Activated naive CD8-positive, alpha-beta T cell treated with anti-CD3 and anti-CD28 coated beads for 36 hours (primary cell): ENCODE measurements around the gene GSDME. TPM values are rescaled to one million over a fixed set of nuclear protein-coding genes. Genes with fewer than 3 reads are reported as not detected.
"Not testable (repeated sequence)": the region's sequence is repeated elsewhere in the genome, so short reads cannot be mapped to it uniquely, and the experiment has no call there.

Experiments
- DNase-seq: peaks from one replicate; pipeline ENCODE4 v3.0.0; 2021
- H3K27ac Mint-ChIP-seq: one replicate; pipeline ENCODE4 v1.8.0; 2022; ENCODE audit warnings: mild to moderate bottlenecking, moderate library complexity, mixed read lengths
- H3K27me3 Mint-ChIP-seq: one replicate; pipeline ENCODE4 v1.8.0; 2022; ENCODE audit warnings: mild to moderate bottlenecking, mixed read lengths
- H3K36me3 Mint-ChIP-seq: one replicate; pipeline ENCODE4 v1.8.0; 2021; ENCODE audit warnings: mild to moderate bottlenecking, mixed read lengths
- H3K4me1 Mint-ChIP-seq: one replicate; pipeline ENCODE4 v1.8.0; 2021; ENCODE audit warnings: mixed read lengths
- H3K4me3 Mint-ChIP-seq: one replicate; pipeline ENCODE4 v1.8.0; 2022; ENCODE audit warnings: mild to moderate bottlenecking, moderate library complexity, mixed read lengths
- H3K9me3 Mint-ChIP-seq: one replicate; pipeline ENCODE4 v1.8.0; 2022; ENCODE audit warnings: mixed read lengths
- total RNA-seq, 2 experiments: library from RNA; stranded (reverse); gene quantifications; one replicate each; pipeline ENCODE4 v1.2.3, GENCODE V29; 2021

The GSDME gene
- total RNA-seq, 2 experiments from 2014 or later: 6.4 to 7.5 TPM

DNA sequence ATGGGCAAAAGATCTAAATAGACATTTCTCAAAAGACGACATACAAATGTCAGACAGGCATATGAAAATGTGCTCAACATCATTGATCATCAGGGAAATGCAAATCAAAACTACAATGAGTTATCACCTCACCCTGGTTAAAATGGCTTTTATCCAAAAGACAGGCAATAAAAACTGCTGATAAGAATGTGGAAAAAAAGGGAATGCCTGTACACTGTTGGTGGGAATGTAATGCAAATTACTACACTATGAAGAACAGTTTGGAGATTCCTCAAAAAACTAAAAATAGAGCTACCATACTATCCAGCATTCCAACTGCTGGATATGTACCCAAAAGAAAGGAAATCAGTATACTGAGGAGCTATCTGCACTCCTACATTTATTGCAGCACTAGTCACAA lies 18.0 kb downstream of the GSDME start:
- H3K27me3 Mint-ChIP-seq: peaks cover 48% of the 10 kb centered on the region
- H3K4me1 Mint-ChIP-seq: no peaks in the 10 kb centered on the region
- H3K4me3 Mint-ChIP-seq: no peak overlapping the region
- DNase-seq: no peak
- peaks cover 32% of the 10 kb centered on the region for H3K9me3 Mint-ChIP-seq
- no peak overlapping the region for H3K27ac Mint-ChIP-seq
- no peaks in the 10 kb centered on the region for H3K36me3 Mint-ChIP-seq

DNA sequence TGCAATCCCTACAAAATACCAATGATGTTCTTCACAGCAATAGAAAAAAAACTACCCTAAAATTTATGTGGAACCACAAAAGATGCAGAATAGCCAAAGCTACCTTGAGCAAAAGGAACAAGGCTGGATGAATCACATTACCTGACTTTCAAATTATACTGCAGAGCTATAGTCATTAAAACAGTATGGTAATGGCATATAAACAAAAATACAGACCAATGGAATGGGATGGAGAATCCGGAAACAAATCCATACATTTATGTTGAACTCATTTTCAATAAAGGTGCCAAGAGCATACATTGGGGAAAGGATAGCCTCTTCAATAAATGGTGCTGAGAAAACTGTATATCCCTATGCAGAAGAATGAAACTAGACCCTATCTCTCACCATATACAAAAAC lies 18.7 kb downstream of the GSDME start:
- Mint-ChIP-seq H3K36me3 (no peaks in the 10 kb centered on the region), H3K27me3 (peaks cover 48% of the 10 kb centered on the region), H3K4me1 (no peaks in the 10 kb centered on the region)

DNA sequence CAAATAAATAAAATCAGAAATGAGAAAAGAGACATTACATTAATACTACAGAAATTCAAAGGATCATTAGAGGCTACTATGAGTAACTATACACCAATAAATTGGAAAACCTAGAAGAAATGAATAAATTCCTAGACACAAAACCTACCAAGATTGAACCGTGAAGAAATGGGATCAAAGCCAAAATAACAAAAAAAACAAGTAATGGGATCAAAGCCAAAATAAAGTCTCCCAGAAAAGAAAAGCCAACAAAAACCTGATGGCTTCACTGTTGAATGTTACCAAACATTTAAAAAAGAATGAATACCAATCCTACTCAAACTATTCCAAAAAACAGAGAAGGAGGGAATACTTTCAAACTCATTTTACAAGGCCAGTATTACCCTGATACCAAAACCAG lies 20.0 kb downstream of the GSDME start:
- Mint-ChIP-seq H3K27me3 (peaks cover 53% of the 10 kb centered on the region), H3K9me3 (peaks cover 32% of the 10 kb centered on the region), H3K4me1 (no peaks in the 10 kb centered on the region), H3K27ac (no peak overlapping the region), H3K4me3 (no peak overlapping the region), H3K36me3 (no peaks in the 10 kb centered on the region)
- no peak for DNase-seq

More for the DNA sequence above, 18.7 kb downstream of the GSDME start:
- Mint-ChIP-seq H3K27ac (no peak overlapping the region), H3K4me3 (no peak overlapping the region), H3K9me3 (peaks cover 32% of the 10 kb centered on the region)
- no peak for DNase-seq

DNA sequence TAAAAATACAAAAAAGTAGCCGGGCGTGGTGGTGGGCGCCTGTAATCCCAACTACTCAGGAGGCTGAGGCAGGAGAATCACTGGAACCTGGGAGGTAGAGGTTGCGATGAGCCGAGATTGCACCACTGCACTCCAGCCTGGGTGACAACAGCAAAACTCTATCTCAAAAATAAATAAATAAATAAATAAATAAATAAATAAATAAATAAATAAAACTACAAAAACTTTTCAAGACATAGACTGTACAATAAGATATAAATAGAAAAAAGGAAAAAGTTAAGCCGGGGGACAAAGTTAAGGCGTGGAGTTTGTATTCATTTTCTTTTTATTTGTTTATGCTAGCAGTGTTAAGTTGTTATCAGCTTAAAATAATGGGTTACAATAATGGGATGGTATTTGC lies 21.7 kb downstream of the GSDME start:
- Mint-ChIP-seq H3K9me3 (peaks cover 32% of the 10 kb centered on the region), H3K27me3 (peaks cover 54% of the 10 kb centered on the region)
- not testable (repeated sequence) for DNase-seq, H3K4me3 Mint-ChIP-seq, H3K27ac Mint-ChIP-seq, H3K36me3 Mint-ChIP-seq, H3K4me1 Mint-ChIP-seq

DNA sequence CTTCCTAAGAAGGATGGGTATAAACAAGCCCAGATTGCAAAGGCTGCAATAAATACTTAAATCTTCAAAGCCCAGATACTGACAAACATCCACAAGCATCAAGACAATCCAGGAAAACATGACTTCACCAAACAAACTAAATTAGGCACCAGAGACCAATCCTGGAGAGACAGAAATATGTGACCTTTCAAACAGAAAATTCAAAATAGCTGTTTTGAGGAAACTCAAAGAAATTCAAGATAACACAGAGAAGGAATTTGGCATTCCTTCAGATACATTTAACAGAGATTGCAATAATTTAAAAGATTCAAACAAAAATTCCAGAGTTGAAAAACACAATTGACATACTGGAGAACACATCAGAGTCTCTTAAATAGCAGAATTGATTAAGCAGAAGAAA lies 23.0 kb downstream of the GSDME start:
- Mint-ChIP-seq H3K9me3 (peaks cover 32% of the 10 kb centered on the region), H3K27ac (no peak overlapping the region), H3K4me1 (peaks cover 7% of the 10 kb centered on the region), H3K4me3 (no peak overlapping the region), H3K27me3 (peaks cover 56% of the 10 kb centered on the region), H3K36me3 (peaks cover 4% of the 10 kb centered on the region)
- DNase-seq: no peak

DNA sequence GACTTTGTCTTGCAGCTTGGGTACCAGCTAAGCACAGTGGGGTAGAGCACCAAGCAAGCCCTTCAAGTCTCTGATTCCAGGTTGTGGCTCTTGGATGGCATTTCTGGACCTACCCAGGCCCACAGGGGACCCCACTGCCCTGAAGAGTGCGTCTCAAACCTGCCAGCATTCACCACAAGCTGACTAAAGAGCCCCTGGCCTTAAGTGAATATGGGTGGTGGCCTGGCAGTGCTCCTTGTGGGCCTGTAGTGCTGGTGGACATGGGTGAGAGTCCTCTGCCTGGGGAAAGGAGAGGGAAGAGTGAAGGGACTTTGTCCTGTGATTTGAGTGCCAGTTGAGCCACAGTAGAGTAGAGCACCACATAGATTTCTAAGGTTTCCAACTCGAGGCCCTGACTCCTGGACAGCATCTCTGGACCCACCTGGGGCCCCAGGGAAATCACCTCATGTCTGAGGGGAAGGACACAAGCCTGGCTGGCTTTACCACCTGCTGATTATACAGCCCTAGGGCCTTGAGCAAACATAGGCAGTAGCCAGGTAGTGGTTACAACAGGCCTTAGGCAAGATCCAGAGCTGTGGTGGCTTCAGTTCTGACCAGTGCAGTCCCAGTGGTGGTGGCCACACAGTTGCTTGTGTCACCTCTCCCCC lies 23.7 kb downstream of the GSDME start:
- H3K9me3 Mint-ChIP-seq: peaks cover 25% of the 10 kb centered on the region
- DNase-seq: no peak
- H3K4me1 Mint-ChIP-seq: peaks cover 14% of the 10 kb centered on the region
- H3K27ac Mint-ChIP-seq: no peak overlapping the region
- H3K4me3 Mint-ChIP-seq: no peak overlapping the region
- H3K27me3 Mint-ChIP-seq: peaks cover 54% of the 10 kb centered on the region
- H3K36me3 Mint-ChIP-seq: peaks cover 4% of the 10 kb centered on the region

DNA sequence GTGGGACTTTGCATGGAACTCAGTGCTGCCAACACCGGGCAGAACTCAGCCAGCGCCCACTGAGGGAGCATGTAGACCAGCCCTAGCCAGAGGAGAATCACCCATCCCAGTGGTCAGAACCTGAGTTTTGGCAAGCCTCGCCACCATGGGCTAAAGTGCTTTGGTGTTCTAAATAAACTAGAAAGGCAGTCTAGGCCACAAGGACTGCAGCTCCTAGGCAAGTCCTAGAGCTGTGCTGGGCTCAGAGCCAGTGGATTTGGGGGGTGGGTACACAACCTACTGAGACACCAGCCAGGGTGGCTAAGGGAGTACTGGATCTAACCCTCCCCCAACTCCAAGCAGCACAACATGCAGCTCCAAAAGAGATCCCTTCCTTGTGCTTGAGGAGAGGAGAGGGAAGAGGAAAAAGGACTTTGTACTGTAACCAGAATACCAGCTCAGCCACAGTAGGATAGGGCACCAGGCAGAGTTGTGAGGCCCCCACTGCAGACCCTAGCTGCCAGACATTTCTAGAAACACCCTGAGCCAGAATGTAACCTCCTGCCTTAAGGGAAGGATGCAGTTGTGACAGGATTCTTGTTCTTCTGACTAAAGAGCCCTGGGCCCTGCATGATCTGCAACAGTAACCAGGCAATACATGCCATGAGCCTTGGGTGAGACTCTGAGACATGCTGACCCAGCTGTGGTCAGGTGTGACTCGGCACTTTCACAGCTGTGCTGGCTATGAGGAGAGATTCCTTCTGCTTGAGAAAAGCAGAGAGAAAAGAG lies 24.4 kb downstream of the GSDME start:
- Mint-ChIP-seq H3K9me3 (peaks cover 19% of the 10 kb centered on the region), H3K27ac (no peak overlapping the region)
- no peak for DNase-seq

DNA sequence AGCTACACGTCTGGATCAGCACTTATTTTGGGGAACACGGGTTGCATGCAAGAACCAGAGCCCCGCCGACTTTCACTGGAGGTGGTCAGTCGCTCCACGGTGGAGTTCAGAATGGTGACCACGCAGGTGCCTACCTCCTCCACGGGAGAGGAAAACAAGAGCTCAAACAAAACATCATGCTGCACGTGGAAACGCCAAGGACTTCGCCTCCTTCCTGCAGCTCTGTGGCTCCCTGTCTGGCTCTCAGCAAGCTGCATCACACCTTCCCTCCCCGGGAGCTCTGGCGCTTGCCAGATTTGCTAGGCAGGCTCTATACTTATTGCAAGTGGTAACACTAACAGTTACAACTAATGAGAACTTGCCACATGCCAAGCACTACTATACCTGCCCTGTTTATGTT lies 26.0 kb downstream of the GSDME start:
- DNase-seq: no peak
- Mint-ChIP-seq H3K36me3 (peaks cover 4% of the 10 kb centered on the region), H3K4me1 (peaks cover 31% of the 10 kb centered on the region), H3K9me3 (peaks cover 7% of the 10 kb centered on the region), H3K4me3 (no peak overlapping the region), H3K27me3 (peaks cover 53% of the 10 kb centered on the region), H3K27ac (no peak overlapping the region)

More for the DNA sequence above, 24.4 kb downstream of the GSDME start:
- Mint-ChIP-seq H3K4me1 (peaks cover 21% of the 10 kb centered on the region), H3K27me3 (peaks cover 54% of the 10 kb centered on the region), H3K4me3 (no peak overlapping the region), H3K36me3 (peaks cover 4% of the 10 kb centered on the region)

DNA sequence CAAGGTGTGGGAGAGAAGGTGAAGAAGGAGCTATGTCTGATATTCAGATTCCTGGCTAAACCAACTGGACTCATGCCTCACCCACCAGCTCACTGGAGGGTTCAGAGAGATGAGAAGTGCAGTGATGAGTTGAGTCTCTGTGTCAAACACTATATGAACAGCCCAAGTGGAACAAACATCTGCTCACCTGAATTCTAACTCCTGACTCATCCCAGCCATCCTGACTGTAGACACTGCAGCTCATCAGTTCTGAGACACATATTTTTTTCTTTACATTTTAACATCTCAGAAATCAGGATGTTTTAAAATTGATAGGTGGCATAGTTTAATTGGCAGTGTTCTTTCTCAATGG lies 27.3 kb downstream of the GSDME start:
- Mint-ChIP-seq H3K27me3 (peaks cover 51% of the 10 kb centered on the region), H3K9me3 (peaks cover 2% of the 10 kb centered on the region)

DNA sequence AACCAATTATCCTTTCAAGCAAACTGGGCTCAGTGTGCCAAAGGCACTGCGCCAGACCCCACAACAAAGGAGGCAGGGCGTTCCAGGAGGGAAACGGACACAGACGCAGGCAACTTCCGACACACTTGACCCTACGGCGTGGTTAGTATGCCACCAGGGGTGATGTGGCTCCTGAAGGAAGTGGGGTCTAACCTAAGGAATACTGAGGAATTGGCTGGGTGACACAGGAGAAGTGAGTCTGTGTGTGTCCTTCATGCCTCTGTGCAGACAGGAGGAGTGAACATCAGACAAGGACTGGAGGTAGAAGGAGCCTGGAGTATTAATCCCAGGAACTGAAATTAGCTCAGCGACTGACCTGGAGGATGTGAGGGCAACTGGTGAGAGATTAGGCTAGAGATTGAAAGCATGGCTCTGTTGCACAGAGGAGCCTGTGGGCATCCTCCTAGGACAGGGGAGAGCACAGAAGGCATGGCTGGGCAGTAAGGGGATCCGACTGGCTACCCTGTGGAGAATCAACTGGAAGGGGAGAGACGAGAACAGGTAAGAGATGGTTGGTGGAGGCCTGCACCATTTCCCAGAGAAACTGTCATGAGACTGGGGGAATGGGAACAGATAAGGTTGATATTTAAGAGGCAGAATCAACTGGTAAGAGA lies 27.8 kb downstream of the GSDME start:
- no peak for DNase-seq
- Mint-ChIP-seq H3K27ac (no peak overlapping the region), H3K4me1 (peaks cover 31% of the 10 kb centered on the region), H3K9me3 (no peaks in the 10 kb centered on the region), H3K36me3 (peaks cover 7% of the 10 kb centered on the region), H3K4me3 (no peak overlapping the region), H3K27me3 (peaks cover 47% of the 10 kb centered on the region)

More for the DNA sequence above, 27.3 kb downstream of the GSDME start:
- DNase-seq: no peak
- Mint-ChIP-seq H3K4me3 (no peak overlapping the region), H3K4me1 (peaks cover 31% of the 10 kb centered on the region), H3K27ac (no peak overlapping the region), H3K36me3 (peaks cover 7% of the 10 kb centered on the region)

DNA sequence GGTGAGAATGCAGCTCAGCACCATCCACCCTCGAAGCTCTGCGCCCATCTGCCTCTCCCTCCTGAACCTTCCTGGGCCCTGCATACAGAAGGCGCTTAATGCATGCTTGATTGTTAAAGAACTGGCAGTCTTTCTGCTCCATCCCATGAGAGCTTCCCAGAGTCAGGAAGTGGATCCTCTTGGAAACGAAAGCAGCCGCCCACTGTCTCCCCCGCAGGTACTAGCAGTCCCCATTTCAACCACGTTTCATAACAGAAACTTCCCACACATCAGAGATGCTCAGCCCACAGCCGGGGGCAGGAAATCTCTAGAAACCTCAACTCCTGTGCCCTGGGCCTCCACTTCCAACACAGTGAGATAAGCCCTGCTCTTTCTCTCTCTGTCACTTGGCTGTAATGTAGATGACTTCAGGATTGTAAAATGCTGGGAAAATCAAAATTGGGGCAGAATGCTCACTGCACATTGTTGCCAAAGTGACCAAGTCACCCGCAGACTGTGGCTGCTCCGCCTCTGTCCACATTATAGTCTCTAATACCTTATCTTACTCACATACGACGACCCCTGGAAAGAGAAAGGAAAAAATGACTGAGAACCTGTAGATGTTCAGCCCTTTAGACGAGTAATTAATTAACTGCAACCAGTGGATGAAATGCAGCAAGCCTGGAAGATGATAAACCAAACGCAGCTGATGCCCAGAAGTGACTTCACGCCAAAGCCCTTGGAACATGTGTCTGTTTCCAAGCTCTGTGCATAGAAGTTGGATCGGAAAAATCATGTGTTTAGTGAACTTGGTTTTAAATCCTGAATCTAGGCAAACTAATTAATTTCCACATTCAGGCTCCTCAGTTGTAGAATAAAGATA lies 28.5 kb downstream of the GSDME start:
- H3K36me3 Mint-ChIP-seq: peaks cover 7% of the 10 kb centered on the region
- H3K9me3 Mint-ChIP-seq: no peaks in the 10 kb centered on the region
- H3K4me1 Mint-ChIP-seq: peaks cover 31% of the 10 kb centered on the region
- no peak overlapping the region for H3K4me3 Mint-ChIP-seq
- H3K27ac Mint-ChIP-seq: no peak overlapping the region
- H3K27me3 Mint-ChIP-seq: peaks cover 42% of the 10 kb centered on the region
- peak; percentile 24 for DNase-seq

DNA sequence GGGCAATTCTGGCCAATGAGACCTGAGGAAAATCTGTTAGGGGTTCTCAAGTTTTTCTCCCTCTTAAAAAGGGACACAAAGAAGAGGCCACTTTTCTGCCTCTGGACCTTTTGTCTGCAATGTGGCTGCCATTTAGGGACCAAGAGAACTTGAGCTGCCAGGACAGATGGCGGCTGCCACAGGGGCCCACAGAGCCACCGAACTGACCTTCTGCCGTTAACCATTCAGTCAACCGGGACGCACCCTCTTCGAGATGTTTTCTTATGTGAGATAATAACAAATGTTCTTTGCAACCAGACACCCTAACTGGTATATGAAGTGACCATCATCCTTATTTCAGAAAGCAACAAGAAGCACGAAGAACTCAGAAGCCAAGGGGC lies 29.2 kb downstream of the GSDME start:
- Mint-ChIP-seq H3K4me1 (peaks cover 31% of the 10 kb centered on the region), H3K27ac (no peak overlapping the region), H3K27me3 (peaks cover 38% of the 10 kb centered on the region), H3K36me3 (peaks cover 7% of the 10 kb centered on the region), H3K4me3 (no peak overlapping the region), H3K9me3 (no peaks in the 10 kb centered on the region)
- DNase-seq: no peak

DNA sequence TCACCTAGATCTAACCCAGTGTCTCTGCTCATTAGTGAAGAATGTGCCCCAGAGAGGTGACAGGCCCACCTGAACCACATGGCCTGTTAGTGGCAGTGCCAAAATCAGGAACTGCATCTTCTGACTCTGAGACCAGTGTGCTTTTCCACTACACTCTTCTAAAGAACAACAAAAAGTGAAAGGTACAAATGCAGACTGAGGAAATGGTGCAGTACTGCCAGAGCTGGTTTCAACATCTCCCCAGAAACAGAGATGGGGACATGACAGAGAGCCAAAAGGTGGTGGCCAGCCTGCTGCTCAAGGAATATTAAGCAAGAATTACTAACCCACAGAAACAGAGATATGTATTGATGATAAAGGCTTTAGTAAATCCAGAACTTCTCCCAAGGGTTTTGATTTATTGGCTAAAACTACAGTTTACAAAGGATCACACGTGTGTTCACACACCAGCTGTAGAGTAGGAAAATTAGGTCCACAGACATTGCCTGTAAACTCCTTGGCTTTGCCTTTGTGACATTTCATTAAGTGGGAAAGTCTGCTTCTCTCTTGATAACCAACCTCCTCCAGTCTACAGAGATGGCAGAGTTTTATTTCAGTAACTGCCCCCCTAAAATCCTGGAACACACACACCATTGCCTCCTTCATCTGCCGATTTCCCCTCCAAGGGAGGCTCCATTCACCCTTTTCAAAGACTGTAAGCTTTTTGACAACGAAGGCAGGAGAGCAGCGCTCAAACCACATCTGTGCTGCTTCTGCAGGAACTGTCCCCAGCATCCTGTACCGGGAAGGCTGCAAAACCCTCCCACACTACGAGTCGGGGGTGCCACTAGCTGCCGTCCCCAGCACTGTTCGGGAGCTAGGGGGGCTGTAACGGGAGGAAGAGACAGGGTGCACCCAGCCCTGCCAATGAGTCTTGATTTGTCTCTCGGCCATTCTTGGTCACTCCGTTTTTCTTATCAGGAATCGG lies 29.8 kb downstream of the GSDME start:
- peaks cover 36% of the 10 kb centered on the region for H3K27me3 Mint-ChIP-seq
- DNase-seq: no peak
- no peak overlapping the region for H3K27ac Mint-ChIP-seq
- no peaks in the 10 kb centered on the region for H3K9me3 Mint-ChIP-seq
- H3K36me3 Mint-ChIP-seq: peaks cover 7% of the 10 kb centered on the region
- H3K4me1 Mint-ChIP-seq: peaks cover 31% of the 10 kb centered on the region
- H3K4me3 Mint-ChIP-seq: no peak overlapping the region
